GM23338 (cell line): ENCODE measurements around the gene CD7. TPM values are rescaled to one million over a fixed set of nuclear protein-coding genes. Genes with fewer than 3 reads are reported as not detected.

Experiments used
- ATAC-seq: fragments of 200-7000 bp; cut with Tn5 transposase; 3 replicates; pipeline ENCODE4 v1.9.1; 2020
- DNase-seq: peaks from one replicate; pipeline ENCODE4 v3.0.0-alpha.2; 2015; ENCODE audit warnings: low spot score
- H2AFZ ChIP-seq: fragments of 200-600 bp; sonication (generic); 2 replicates; pipeline ENCODE4 v1.8.0; 2016; ENCODE audit warnings: antibody characterized with exemption, mild to moderate bottlenecking, moderate library complexity
- H3F3A ChIP-seq: fragments of 200-600 bp; sonication (generic); replicated peaks from 2 replicates; pipeline ENCODE4 v1.8.0; 2017; ENCODE audit warnings: antibody characterized with exemption, mixed run types, low read depth
- H3K27ac ChIP-seq: fragments of 200-600 bp; sonication (generic); 2 replicates; pipeline ENCODE4 v1.6.1; 2016; ENCODE audit warnings: low read depth
- H3K27me3 ChIP-seq: fragments of 200-600 bp; sonication (generic); 2 replicates; pipeline ENCODE4 v1.8.0; 2016; ENCODE audit warnings: mild to moderate bottlenecking, mixed run types, moderate library complexity; ENCODE audit not compliant: insufficient read depth
- H3K36me3 ChIP-seq: fragments of 200-600 bp; sonication (generic); 2 replicates; pipeline ENCODE4 v1.8.0; 2016; ENCODE audit warnings: mild to moderate bottlenecking; ENCODE audit not compliant: insufficient read depth
- H3K4me1 ChIP-seq: fragments of 200-600 bp; sonication (generic); 2 replicates; pipeline ENCODE4 v1.8.0; 2016; ENCODE audit warnings: mild to moderate bottlenecking, moderate library complexity; ENCODE audit not compliant: insufficient read depth
- H3K4me2 ChIP-seq: fragments of 200-600 bp; sonication (generic); 2 replicates; pipeline ENCODE4 v1.7.1; 2017; ENCODE audit warnings: mixed run types
- H3K4me3 ChIP-seq: fragments of 200-600 bp; sonication (generic); 2 replicates; pipeline ENCODE4 v1.6.1; 2016; ENCODE audit warnings: mixed run types
- H3K79me2 ChIP-seq: fragments of 200-600 bp; sonication (generic); replicated peaks from 2 replicates; pipeline ENCODE4 v1.8.0; 2017; ENCODE audit warnings: mild to moderate bottlenecking; ENCODE audit not compliant: insufficient read depth
- H3K9me2 ChIP-seq: fragments of 200-600 bp; sonication (generic); 2 replicates; pipeline ENCODE4 v1.8.0; 2017; ENCODE audit not compliant: insufficient read depth
- H4K20me1 ChIP-seq: fragments of 200-600 bp; sonication (generic); replicated peaks from 2 replicates; pipeline ENCODE4 v1.8.0; 2017; ENCODE audit warnings: mild to moderate bottlenecking; ENCODE audit not compliant: insufficient read depth
- H3K27ac Mint-ChIP-seq: 2 replicates; pipeline ENCODE4 v1.8.0; 2020; ENCODE audit warnings: inconsistent platforms, mild to moderate bottlenecking, moderate library complexity, mixed read lengths
- H3K27me3 Mint-ChIP-seq: 3 replicates; pipeline ENCODE4 v1.8.0; 2022; ENCODE audit warnings: low read depth, mild to moderate bottlenecking, moderate library complexity, mixed read lengths, inconsistent platforms; ENCODE audit not compliant: insufficient read depth, poor library complexity
- H3K36me3 Mint-ChIP-seq: 3 replicates; pipeline ENCODE4 v1.8.0; 2021; ENCODE audit warnings: low read depth, mild to moderate bottlenecking, inconsistent platforms, moderate library complexity, mixed read lengths
- H3K4me1 Mint-ChIP-seq: 3 replicates; pipeline ENCODE4 v1.8.0; 2020; ENCODE audit warnings: mild to moderate bottlenecking, inconsistent platforms, mixed read lengths
- H3K4me3 Mint-ChIP-seq: 3 replicates; pipeline ENCODE4 v1.8.0; 2021; ENCODE audit warnings: moderate library complexity, mild to moderate bottlenecking, inconsistent platforms, mixed read lengths
- H3K9me3 Mint-ChIP-seq: 3 replicates; pipeline ENCODE4 v1.8.0; 2020; ENCODE audit warnings: moderate library complexity, mild to moderate bottlenecking, inconsistent platforms, mixed read lengths
- NANOG ChIP-seq: IDR thresholded peaks from 2 replicates; pipeline ENCODE4 v1.6.1; 2016; ENCODE audit warnings: antibody characterized with exemption, borderline replicate concordance
- POLR2AphosphoS5 ChIP-seq: IDR thresholded peaks from 2 replicates; pipeline ENCODE4 v1.6.1; 2016; ENCODE audit warnings: antibody characterized with exemption, low read depth
- ZNF114 ChIP-seq: fragments of 250-450 bp; sonication (Bioruptor Pico); IDR thresholded peaks from 2 replicates; pipeline ENCODE4 v1.5.0; 2020; ENCODE audit warnings: mild to moderate bottlenecking, moderate library complexity
- polyA plus RNA-seq: library from polyadenylated mRNA; unstranded; fragments of >200 nt; fragmentation: Nextera tagmentation; extraction: Ambion mirVana; gene quantifications from 2 replicates; pipeline ENCODE4 v1.2.1, GENCODE V29; 2016
- total RNA-seq: library from RNA; depleted of rRNA; stranded (reverse); fragments of >200 nt; shearing (Covaris generic); gene quantifications from 2 replicates; pipeline ENCODE4 v1.2.3, GENCODE V29; 2014
- TF ChIP-seq, protein P1 (sequence below): fragments of 250-450 bp; sonication (Bioruptor Pico); IDR thresholded peaks from 2 replicates; pipeline ENCODE4 v1.5.0; 2020; ENCODE audit warnings: mild to moderate bottlenecking, moderate library complexity
- TF ChIP-seq, protein P2 (sequence below): IDR thresholded peaks from 2 replicates; pipeline ENCODE4 v1.6.1; 2016; ENCODE audit warnings: antibody characterized with exemption

Gene CD7
- total and polyA plus RNA-seq, 2 experiments from 2014 or later, result 0.42 to 0.44 TPM

DNA sequence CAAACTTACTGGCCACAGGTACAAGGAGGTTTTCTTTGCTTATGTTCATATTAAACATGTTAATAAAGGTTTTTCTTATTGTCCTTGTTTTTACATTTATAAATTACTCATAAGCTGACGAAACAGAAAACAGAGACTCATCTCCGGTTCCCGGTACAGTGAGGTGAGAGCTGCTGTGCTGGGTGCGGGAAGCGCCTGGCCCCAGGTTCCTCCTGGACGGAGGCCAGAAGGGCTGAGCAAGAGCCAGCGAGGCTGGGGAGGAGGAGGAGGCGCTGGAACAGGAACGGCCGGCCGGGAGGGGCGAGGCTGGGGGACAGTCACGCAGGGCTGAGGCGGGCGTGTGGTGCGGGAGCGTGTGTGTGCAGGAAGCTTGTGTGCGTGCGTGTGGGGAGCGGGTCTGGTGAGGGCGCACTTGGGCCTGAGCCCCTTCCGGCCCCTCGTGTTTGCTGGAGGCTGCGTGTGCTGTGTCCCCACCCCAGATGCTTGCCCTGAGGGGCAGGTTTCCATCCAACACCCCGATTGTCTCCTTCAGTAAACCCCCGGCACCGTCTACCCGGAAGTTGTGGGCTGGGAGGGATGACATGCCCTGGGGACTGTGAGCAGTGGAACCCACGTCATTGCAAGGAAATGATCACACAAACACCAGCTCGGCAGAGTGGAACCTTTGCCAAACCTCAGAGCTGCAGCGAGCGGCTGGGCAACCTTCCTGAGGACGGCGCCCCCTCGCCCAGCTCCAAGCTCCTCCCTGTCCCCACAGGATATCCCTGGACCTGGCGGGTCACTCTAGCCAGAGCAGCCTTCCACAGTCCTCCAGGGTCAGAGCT, 19.5 kb downstream of the CD7 start (continued):
- TF ChIP-seq, protein P1, sequence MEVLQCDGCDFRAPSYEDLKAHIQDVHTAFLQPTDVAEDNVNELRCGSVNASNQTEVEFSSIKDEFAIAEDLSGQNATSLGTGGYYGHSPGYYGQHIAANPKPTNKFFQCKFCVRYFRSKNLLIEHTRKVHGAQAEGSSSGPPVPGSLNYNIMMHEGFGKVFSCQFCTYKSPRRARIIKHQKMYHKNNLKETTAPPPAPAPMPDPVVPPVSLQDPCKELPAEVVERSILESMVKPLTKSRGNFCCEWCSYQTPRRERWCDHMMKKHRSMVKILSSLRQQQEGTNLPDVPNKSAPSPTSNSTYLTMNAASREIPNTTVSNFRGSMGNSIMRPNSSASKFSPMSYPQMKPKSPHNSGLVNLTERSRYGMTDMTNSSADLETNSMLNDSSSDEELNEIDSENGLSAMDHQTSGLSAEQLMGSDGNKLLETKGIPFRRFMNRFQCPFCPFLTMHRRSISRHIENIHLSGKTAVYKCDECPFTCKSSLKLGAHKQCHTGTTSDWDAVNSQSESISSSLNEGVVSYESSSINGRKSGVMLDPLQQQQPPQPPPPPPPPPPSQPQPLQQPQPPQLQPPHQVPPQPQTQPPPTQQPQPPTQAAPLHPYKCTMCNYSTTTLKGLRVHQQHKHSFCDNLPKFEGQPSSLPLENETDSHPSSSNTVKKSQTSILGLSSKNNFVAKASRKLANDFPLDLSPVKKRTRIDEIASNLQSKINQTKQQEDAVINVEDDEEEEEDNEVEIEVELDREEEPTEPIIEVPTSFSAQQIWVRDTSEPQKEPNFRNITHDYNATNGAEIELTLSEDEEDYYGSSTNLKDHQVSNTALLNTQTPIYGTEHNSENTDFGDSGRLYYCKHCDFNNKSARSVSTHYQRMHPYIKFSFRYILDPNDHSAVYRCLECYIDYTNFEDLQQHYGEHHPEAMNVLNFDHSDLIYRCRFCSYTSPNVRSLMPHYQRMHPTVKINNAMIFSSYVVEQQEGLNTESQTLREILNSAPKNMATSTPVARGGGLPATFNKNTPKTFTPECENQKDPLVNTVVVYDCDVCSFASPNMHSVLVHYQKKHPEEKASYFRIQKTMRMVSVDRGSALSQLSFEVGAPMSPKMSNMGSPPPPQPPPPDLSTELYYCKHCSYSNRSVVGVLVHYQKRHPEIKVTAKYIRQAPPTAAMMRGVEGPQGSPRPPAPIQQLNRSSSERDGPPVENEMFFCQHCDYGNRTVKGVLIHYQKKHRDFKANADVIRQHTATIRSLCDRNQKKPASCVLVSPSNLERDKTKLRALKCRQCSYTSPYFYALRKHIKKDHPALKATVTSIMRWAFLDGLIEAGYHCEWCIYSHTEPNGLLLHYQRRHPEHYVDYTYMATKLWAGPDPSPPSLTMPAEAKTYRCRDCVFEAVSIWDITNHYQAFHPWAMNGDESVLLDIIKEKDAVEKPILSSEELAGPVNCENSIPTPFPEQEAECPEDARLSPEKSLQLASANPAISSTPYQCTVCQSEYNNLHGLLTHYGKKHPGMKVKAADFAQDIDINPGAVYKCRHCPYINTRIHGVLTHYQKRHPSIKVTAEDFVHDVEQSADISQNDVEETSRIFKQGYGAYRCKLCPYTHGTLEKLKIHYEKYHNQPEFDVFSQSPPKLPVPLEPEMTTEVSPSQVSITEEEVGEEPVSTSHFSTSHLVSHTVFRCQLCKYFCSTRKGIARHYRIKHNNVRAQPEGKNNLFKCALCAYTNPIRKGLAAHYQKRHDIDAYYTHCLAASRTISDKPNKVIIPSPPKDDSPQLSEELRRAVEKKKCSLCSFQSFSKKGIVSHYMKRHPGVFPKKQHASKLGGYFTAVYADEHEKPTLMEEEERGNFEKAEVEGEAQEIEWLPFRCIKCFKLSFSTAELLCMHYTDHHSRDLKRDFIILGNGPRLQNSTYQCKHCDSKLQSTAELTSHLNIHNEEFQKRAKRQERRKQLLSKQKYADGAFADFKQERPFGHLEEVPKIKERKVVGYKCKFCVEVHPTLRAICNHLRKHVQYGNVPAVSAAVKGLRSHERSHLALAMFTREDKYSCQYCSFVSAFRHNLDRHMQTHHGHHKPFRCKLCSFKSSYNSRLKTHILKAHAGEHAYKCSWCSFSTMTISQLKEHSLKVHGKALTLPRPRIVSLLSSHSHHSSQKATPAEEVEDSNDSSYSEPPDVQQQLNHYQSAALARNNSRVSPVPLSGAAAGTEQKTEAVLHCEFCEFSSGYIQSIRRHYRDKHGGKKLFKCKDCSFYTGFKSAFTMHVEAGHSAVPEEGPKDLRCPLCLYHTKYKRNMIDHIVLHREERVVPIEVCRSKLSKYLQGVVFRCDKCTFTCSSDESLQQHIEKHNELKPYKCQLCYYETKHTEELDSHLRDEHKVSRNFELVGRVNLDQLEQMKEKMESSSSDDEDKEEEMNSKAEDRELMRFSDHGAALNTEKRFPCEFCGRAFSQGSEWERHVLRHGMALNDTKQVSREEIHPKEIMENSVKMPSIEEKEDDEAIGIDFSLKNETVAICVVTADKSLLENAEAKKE (CRISPR knock-in tag), result no peak
- TF ChIP-seq NANOG, result no peak
- no peak for TF ChIP-seq ZNF114
- TF ChIP-seq, protein P2, sequence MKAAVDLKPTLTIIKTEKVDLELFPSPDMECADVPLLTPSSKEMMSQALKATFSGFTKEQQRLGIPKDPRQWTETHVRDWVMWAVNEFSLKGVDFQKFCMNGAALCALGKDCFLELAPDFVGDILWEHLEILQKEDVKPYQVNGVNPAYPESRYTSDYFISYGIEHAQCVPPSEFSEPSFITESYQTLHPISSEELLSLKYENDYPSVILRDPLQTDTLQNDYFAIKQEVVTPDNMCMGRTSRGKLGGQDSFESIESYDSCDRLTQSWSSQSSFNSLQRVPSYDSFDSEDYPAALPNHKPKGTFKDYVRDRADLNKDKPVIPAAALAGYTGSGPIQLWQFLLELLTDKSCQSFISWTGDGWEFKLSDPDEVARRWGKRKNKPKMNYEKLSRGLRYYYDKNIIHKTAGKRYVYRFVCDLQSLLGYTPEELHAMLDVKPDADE, result no peak
- TF ChIP-seq POLR2AphosphoS5, result no peak

DNA sequence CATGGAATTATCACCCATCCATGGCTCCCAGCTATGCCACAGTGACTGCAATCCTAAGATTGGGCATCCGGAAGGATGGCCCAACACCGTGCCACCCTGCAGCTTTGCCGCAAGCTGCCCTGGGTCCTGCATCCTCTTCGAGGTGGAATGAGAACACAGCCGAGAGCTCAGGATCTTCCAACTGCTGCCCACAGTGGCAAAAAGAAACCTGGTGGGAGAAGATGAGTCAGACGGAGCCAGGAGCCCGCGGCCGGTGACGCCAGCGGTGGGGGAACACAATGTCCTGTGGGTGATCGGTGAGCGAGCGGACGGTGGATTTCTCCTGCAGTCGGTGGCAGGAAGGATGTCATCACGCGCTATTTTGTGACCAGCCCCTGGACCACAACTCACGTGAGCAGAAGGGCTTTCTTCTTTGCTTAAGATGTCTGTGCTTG, 20.1 kb downstream of the CD7 start:
- Histone ChIP-seq H3K9me2 (no peaks in the 10 kb centered on the region), H3F3A (peaks cover 12% of the 10 kb centered on the region), H3K27me3 (peaks cover 4% of the 10 kb centered on the region; the same call in 1 of the 2 replicates), H3K4me3 (no peak overlapping the region), H3K36me3 (no peaks in the 10 kb centered on the region), H3K27ac (no peak overlapping the region), H4K20me1 (no peaks in the 10 kb centered on the region), H3K4me2 (no peak overlapping the region; the same call in 1 of the 2 replicates), H2AFZ (peak overlapping the region; percentile 66), H3K4me1 (peaks cover 8% of the 10 kb centered on the region; the same call in 1 of the 2 replicates), H3K79me2 (no peaks in the 10 kb centered on the region)
- DNase-seq (no peak), ATAC-seq (no peak)
- Mint-ChIP-seq H3K4me3 (no peak overlapping the region; the same call in 2 of the 3 replicates), H3K4me1 (peaks cover 28% of the 10 kb centered on the region), H3K9me3 (no peaks in the 10 kb centered on the region), H3K27me3 (peaks cover 19% of the 10 kb centered on the region), H3K27ac (no peak overlapping the region), H3K36me3 (no peaks in the 10 kb centered on the region; the same call in 2 of the 3 replicates)
- TF ChIP-seq ZNF114, result no peak
- TF ChIP-seq, protein P1 (CRISPR knock-in tag), result no peak
